Ovary (tissue), 9 donors: Measurements from ENCODE around the gene DEPDC1B. TPM values are rescaled to one million over a fixed set of nuclear protein-coding genes. Genes with fewer than 3 reads are reported as not detected.
"Not testable (repeated sequence)": the region's sequence is repeated elsewhere in the genome, so short reads cannot be mapped to it uniquely, and the experiment has no call there.

ENCODE experiments used
- DNase-seq, 5 donors: peaks; one replicate each; pipeline ENCODE4 v3.0.0-alpha.2; 2019 to 2020
- H3K27ac ChIP-seq, 2 donors: fragments of 200-600 bp; one replicate each; pipeline versions ENCODE4 v1.5.1 to v1.8.0; 2019 to 2022
- H3K27me3 ChIP-seq: fragments of 200-600 bp; one replicate; pipeline ENCODE4 v1.8.0; 2022
- H3K36me3 ChIP-seq: fragments of 200-600 bp; sonication (generic); one replicate; pipeline ENCODE4 v1.5.1; 2019
- H3K4me1 ChIP-seq: one replicate; pipeline ENCODE4 v1.8.1; 2013; ENCODE audit warnings: mild to moderate bottlenecking, moderate library complexity; ENCODE audit not compliant: insufficient read depth
- H3K4me3 ChIP-seq: fragments of 200-600 bp; sonication (generic); one replicate; pipeline ENCODE4 v1.5.1; 2017
- H3K9me3 ChIP-seq, 2 donors: fragments of 200-600 bp in 1 of 2; sonication (generic) in 1 of 2; one replicate each; pipeline versions ENCODE4 v1.5.1 to v1.8.1; 2013 to 2019; ENCODE audit warnings: mild to moderate bottlenecking in 1 of 2, moderate library complexity in 1 of 2
- CTCF ChIP-seq, 3 donors: fragments of 450-650 bp in 2 of 3; fragments of 200-600 bp in 1 of 3; IDR thresholded peaks; one replicate each; pipeline versions ENCODE4 v1.5.1 to v1.8.0; 2016 to 2022; ENCODE audit warnings: antibody characterized with exemption in 3 of 3, mild to moderate bottlenecking in 1 of 3
- EP300 ChIP-seq: sonication (generic); formaldehyde crosslinking; IDR thresholded peaks from one replicate; pipeline ENCODE4 v1.6.1; 2017; ENCODE audit warnings: antibody characterized with exemption
- POLR2A ChIP-seq: fragments of 450-650 bp; IDR thresholded peaks from one replicate; pipeline ENCODE4 v1.6.1; 2017; ENCODE audit warnings: antibody characterized with exemption, mild to moderate bottlenecking, moderate library complexity
- WGBS, 3 donors: extraction: QIAGEN DNeasy Blood & Tissue Kit in 1 of 3; methylation state at CpG; one replicate each; pipeline versions ENCODE4 v1.1.5 to v1.1.7; 2013 to 2017; 5-methylcytosine and 5-hydroxymethylcytosine counted together
- intact Hi-C, 4 donors: fragments of 100-400 bp; cut with DNase I; formaldehyde crosslinking; loops; one replicate each; pipeline versions ENCODE4 v1.11.0 to v1.15.1; 2022 to 2023
- polyA plus RNA-seq, 2 donors: library from polyadenylated mRNA; stranded (reverse); fragments of 200-250 nt in 1 of 2; fragments of 350-450 nt in 1 of 2; fragmentation: Illumina TruSeq in 1 of 2; extraction: RNeasy Lipid Tissue Mini Kit (QIAGEN cat#74804) in 1 of 2; gene quantifications; one replicate each; pipeline ENCODE4 v1.2.3, GENCODE V29; 2013 to 2014
- total RNA-seq, 7 donors: library from RNA; depleted of rRNA in 2 of 7; stranded (reverse); fragments of >200 nt in 2 of 7; fragmentation: NEBNext Ultra II Directional in 3 of 7; extraction: Animal tissue kit (Norgen Biotek cat#: 25700) in 3 of 7; gene quantifications; one replicate each; pipeline versions ENCODE4 v1.1.0 to v1.2.4, GENCODE V29; 2016 to 2023
- donor health status: DM: no; HTN: no; CAD: no; lungs with moderate emphysema.
- donor health status: DM: no; HTN: no; CAD: no.
- donor health status: Bipolar disorder and iron deficiency.
- donor health status: DM: yes; HTN: yes; CAD: no.
- donor health status: DM: no; HTN: no; CAD: no.
- donor health status: DM: yes; HTN: yes; CAD: no.

Gene DEPDC1B
- total and polyA plus RNA-seq, 9 donors: 0.36 to 1.2 (median 0.65) TPM; not detected in 3

- H3K4me3 ChIP-seq: no peak overlapping the region
- WGBS, 3 donors: 87 to 93% (median 87%) methylated on average over 2 of the region's 2 CpGs
These were observed 14.3 kb downstream of the DEPDC1B start for GRCh38 chr5:60685700-60686099.

GRCh38 chr5:60685028-60685427, 14.9 kb downstream of the DEPDC1B start:
- 95 to 96% (median 95%) methylated on average over 6 of the region's 6 CpGs for WGBS, 3 donors
- TF ChIP-seq CTCF (IDR thresholded peaks at IDR 0.05): no peak
- TF ChIP-seq POLR2A: no peak
- no peak for TF ChIP-seq EP300
- Histone ChIP-seq H3K36me3 (no peaks in the 10 kb centered on the region), H3K9me3 (no peaks in the 10 kb centered on the region), H3K27ac (no peak overlapping the region), H3K4me1 (no peaks in the 10 kb centered on the region), H3K4me3 (no peak overlapping the region), H3K27me3 (no peaks in the 10 kb centered on the region)
- DNase-seq: no peak
- intact Hi-C loops: loop anchor here in 1 of 4 donors (5.0 kb wide), 1 partner anchor 1612 kb away; no protein-coding TSS in a partner anchor

More at GRCh38 chr5:60685700-60686099, 14.3 kb downstream of the DEPDC1B start:
- Histone ChIP-seq H3K27ac (no peak overlapping the region), H3K36me3 (no peaks in the 10 kb centered on the region), H3K4me1 (no peaks in the 10 kb centered on the region), H3K9me3 (no peaks in the 10 kb centered on the region), H3K27me3 (no peaks in the 10 kb centered on the region)
- intact Hi-C loops: loop anchor here in 1 of 4 donors (5.0 kb wide), 1 partner anchor 1612 kb away; no protein-coding TSS in a partner anchor
- TF ChIP-seq EP300 (no peak), POLR2A (no peak), CTCF (IDR thresholded peaks at IDR 0.05) (no peak)
- no peak for DNase-seq

- WGBS, 3 donors: 96 to 99% (median 98%) methylated on average over 5 of the region's 5 CpGs
- H3K36me3 ChIP-seq, intact Hi-C loops, H3K4me1 ChIP-seq, H3K9me3 ChIP-seq, H3K27ac ChIP-seq, H3K4me3 ChIP-seq, H3K27me3 ChIP-seq, DNase-seq: not testable (repeated sequence)
These were observed 18.0 kb downstream of the DEPDC1B start for GRCh38 chr5:60682007-60682406.

GRCh38 chr5:60679816-60680215, 20.1 kb downstream of the DEPDC1B start:
- TF ChIP-seq POLR2A: no peak
- no peak for TF ChIP-seq EP300
- no peak for TF ChIP-seq CTCF (IDR thresholded peaks at IDR 0.05)
- Histone ChIP-seq H3K4me1 (no peaks in the 10 kb centered on the region), H3K36me3 (no peaks in the 10 kb centered on the region), H3K4me3 (no peak overlapping the region), H3K27ac (no peak overlapping the region), H3K27me3 (no peaks in the 10 kb centered on the region), H3K9me3 (no peaks in the 10 kb centered on the region)
- no peak for DNase-seq
- WGBS, 3 donors: 96 to 97% (median 97%) methylated on average over 2 of the region's 2 CpGs
- intact Hi-C loops: no loop called here

GRCh38 chr5:60677850-60678664, 21.9 kb downstream of the DEPDC1B start:
- TF ChIP-seq CTCF (IDR thresholded peaks at IDR 0.05): no peak
- no peak for TF ChIP-seq EP300
- no peak for TF ChIP-seq POLR2A
- intact Hi-C loops: no loop called here
- H3K4me3 ChIP-seq: no peak overlapping the region
- no peak overlapping the region for H3K27ac ChIP-seq
- H3K27me3 ChIP-seq: no peaks in the 10 kb centered on the region
- H3K4me1 ChIP-seq: no peaks in the 10 kb centered on the region
- DNase-seq: no peak
- no peaks in the 10 kb centered on the region for H3K36me3 ChIP-seq
- no peaks in the 10 kb centered on the region for H3K9me3 ChIP-seq
- 57 to 66% (median 64%) methylated on average over 6 of the region's 6 CpGs for WGBS, 3 donors
